HCT116 (cell line): ENCODE results near the gene ZPR1. TPM values are rescaled to one million over a fixed set of nuclear protein-coding genes. Genes with fewer than 3 reads are reported as not detected.
"Not testable (repeated sequence)": the region's sequence is repeated elsewhere in the genome, so short reads cannot be mapped to it uniquely, and the experiment has no call there.

Experiments
- ATAC-seq: fragments of 200-7000 bp; cut with Tn5 transposase; 2 replicates; pipeline ENCODE4 v1.9.1; 2020; ENCODE audit warnings: mild to moderate bottlenecking, moderate library complexity
- BruUV-seq: library from RNA; stranded (reverse); fragments of 400-500 nt; replicated peaks from 2 replicates; lab custom pipeline; 2021; lab: Mats Ljungman, UMichigan
- CTCF ChIA-PET: fragments of 300-600 bp; sonication (Branson Sonifier 250); formaldehyde crosslinking; loops from one replicate; lab custom pipeline; 2021; ENCODE audit warnings: antibody characterized with exemption; lab: Charles Lee
- POLR2A ChIA-PET: fragments of 300-600, 350-600 bp; sonication (Branson Sonifier 250); formaldehyde crosslinking; loops from one replicate; lab custom pipeline; 2021; ENCODE audit warnings: antibody characterized with exemption; lab: Charles Lee
- RAD21 ChIA-PET, 2 experiments: fragments of 300-600 bp; sonication (Branson Sonifier 250); formaldehyde crosslinking; loops; one replicate each; lab custom pipeline; 2023; ENCODE audit warnings: low total read pairs in 2 of 2; ENCODE audit not compliant: uncharacterized antibody in 2 of 2, unreplicated experiment in 2 of 2, low non-redundant PET in 1 of 2; lab: Charles Lee
- DNase-seq: peaks from one replicate; pipeline ENCODE4 v3.0.0-alpha.2; 2010; ENCODE audit warnings: low read depth, low spot score
- H2AFZ ChIP-seq: fragments of 200-600 bp; shearing (Covaris generic), sonication (generic); 2 replicates; pipeline ENCODE4 v1.6.1; 2017; ENCODE audit warnings: low read depth, mixed run types, mixed read lengths, antibody characterized with exemption, low read length; ENCODE audit not compliant: poor library complexity, severe bottlenecking
- H3K27ac ChIP-seq: 2 replicates; pipeline ENCODE4 v1.5.1; 2012; ENCODE audit warnings: low read depth, low read length
- H3K27me3 ChIP-seq: fragments of 200-600 bp; sonication (generic); 2 replicates; pipeline ENCODE4 v1.6.1; 2016; ENCODE audit warnings: mixed run types, low read length, mixed read lengths; ENCODE audit not compliant: insufficient read depth
- H3K36me3 ChIP-seq, 2 experiments: fragments of 200-500 bp in 1 of 2; fragments of 200-600 bp in 1 of 2; sonication (Bioruptor generic) in 1 of 2; sonication (generic) in 1 of 2; 2 replicates each; pipeline versions ENCODE4 v1.5.1 to v1.6.1; 2014 to 2016; ENCODE audit warnings: low read length in 2 of 2, inconsistent platforms in 1 of 2, mixed read lengths in 1 of 2, mixed run types in 1 of 2; ENCODE audit not compliant: insufficient read depth in 2 of 2, control insufficient read depth in 1 of 2
- H3K4me1 ChIP-seq, 2 experiments: fragments of 200-600 bp in 1 of 2; sonication (generic) in 1 of 2; 2 replicates each; pipeline versions ENCODE4 v1.5.1 to v1.6.1; 2012 to 2017; ENCODE audit warnings: low read length in 2 of 2, inconsistent platforms in 1 of 2, mild to moderate bottlenecking in 1 of 2, mixed read lengths in 1 of 2, mixed run types in 1 of 2, moderate library complexity in 1 of 2; ENCODE audit not compliant: insufficient read depth in 2 of 2, control insufficient read depth in 1 of 2
- H3K4me2 ChIP-seq: fragments of 200-600 bp; sonication (generic); 2 replicates; pipeline ENCODE4 v1.6.1; 2017; ENCODE audit warnings: mixed run types, low read length, mixed read lengths
- H3K4me3 ChIP-seq, 2 experiments: fragments of 200-600 bp in 1 of 2; sonication (generic) in 1 of 2; replicated peaks in 1 of 2; 2 replicates each; pipeline ENCODE4 v1.5.1; 2011 to 2016; ENCODE audit warnings: low read length in 2 of 2, control low read depth in 1 of 2, low read depth in 1 of 2, mild to moderate bottlenecking in 1 of 2, mixed read lengths in 1 of 2, mixed run types in 1 of 2
- H3K79me2 ChIP-seq: fragments of 200-600 bp; sonication (generic); 2 replicates; pipeline ENCODE4 v1.6.1; 2017; ENCODE audit warnings: mild to moderate bottlenecking, mixed run types, low read length, moderate library complexity, mixed read lengths; ENCODE audit not compliant: insufficient read depth
- H3K9ac ChIP-seq: fragments of 200-600 bp; sonication (generic); 2 replicates; pipeline ENCODE4 v1.6.1; 2016; ENCODE audit warnings: low read length, mixed read lengths
- H3K9me2 ChIP-seq: fragments of 200-600 bp; sonication (generic), shearing (Covaris generic); 2 replicates; pipeline ENCODE4 v1.6.1; 2017; ENCODE audit warnings: mixed run types, mild to moderate bottlenecking, moderate library complexity; ENCODE audit not compliant: insufficient read depth
- H3K9me3 ChIP-seq, 2 experiments: fragments of 200-500 bp in 1 of 2; fragments of 200-600 bp in 1 of 2; sonication (Bioruptor generic) in 1 of 2; sonication (generic) in 1 of 2; 2 replicates each; pipeline ENCODE4 v1.6.1; 2014 to 2017; ENCODE audit warnings: low read length in 2 of 2, mixed read lengths in 2 of 2, inconsistent platforms in 1 of 2, low read depth in 1 of 2, mild to moderate bottlenecking in 1 of 2, mixed run types in 1 of 2, moderate library complexity in 1 of 2; ENCODE audit not compliant: control insufficient read depth in 1 of 2, insufficient read depth in 1 of 2
- H4K20me1 ChIP-seq: fragments of 200-600 bp; sonication (generic), shearing (Covaris generic); 2 replicates; pipeline ENCODE4 v1.6.1; 2017; ENCODE audit warnings: mixed run types, mild to moderate bottlenecking, moderate library complexity; ENCODE audit not compliant: insufficient read depth
- CBX3 ChIP-seq: IDR thresholded peaks from 2 replicates; pipeline ENCODE4 v1.6.1; 2012; ENCODE audit warnings: low read depth
- CEBPB ChIP-seq: IDR thresholded peaks from 2 replicates; pipeline ENCODE4 v1.6.1; 2012; ENCODE audit warnings: low read depth
- FOSL1 ChIP-seq: IDR thresholded peaks from 2 replicates; pipeline ENCODE4 v1.6.1; 2012; ENCODE audit warnings: low read depth
- POLR2A ChIP-seq: IDR thresholded peaks from 2 replicates; pipeline ENCODE4 v1.7.0; 2011; ENCODE audit warnings: borderline replicate concordance; ENCODE audit not compliant: insufficient read depth, insufficient read length; ENCODE audit errors: extremely low read depth
- SP1 ChIP-seq: IDR thresholded peaks from 2 replicates; pipeline ENCODE4 v1.6.1; 2012; ENCODE audit warnings: low read depth
- SRF ChIP-seq: IDR thresholded peaks from 2 replicates; pipeline ENCODE4 v1.6.1; 2012; ENCODE audit warnings: low read depth
- YY1 ChIP-seq: IDR thresholded peaks from 2 replicates; pipeline ENCODE4 v1.6.1; 2011; ENCODE audit warnings: low read length, low read depth, moderate library complexity, mild to moderate bottlenecking; ENCODE audit not compliant: insufficient replicate concordance; ENCODE audit errors: extremely low read depth
- ZBTB33 ChIP-seq: IDR thresholded peaks from 2 replicates; pipeline ENCODE4 v1.6.1; 2011; ENCODE audit warnings: mild to moderate bottlenecking, low read length, moderate library complexity; ENCODE audit not compliant: insufficient replicate concordance; ENCODE audit errors: extremely low read depth
- intact Hi-C: fragments of 100-400 bp; cut with micrococcal nuclease; formaldehyde crosslinking; loops from 2 replicates; pipeline ENCODE4 v1.10.0; 2022
- total RNA-seq: library from RNA; stranded (reverse); gene quantifications from one replicate; pipeline ENCODE4 v1.2.1, GENCODE V29; 2021; ENCODE audit not compliant: unreplicated experiment

ZPR1 gene
- total RNA-seq, 1 experiment from 2014 or later = 56.3 TPM

GRCh38 chr11:116804001-116804400 lies 16.2 kb upstream of the ZPR1 start (continued):
- TF ChIP-seq ZBTB33 (no peak), SRF (no peak), CEBPB (no peak), FOSL1 (no peak), YY1 (no peak), CBX3 (no peak), POLR2A (no peak), SP1 (no peak)

- CTCF ChIA-PET = interaction anchor here (1.1 kb wide), 1 partner anchor 10 kb away, joined by 5 read pairs; the partner anchor contains the start of gene APOA5
Measured at GRCh38 chr11:116801662-116802061, 13.8 kb upstream of the ZPR1 start.

More at GRCh38 chr11:116801662-116802061, 13.8 kb upstream of the ZPR1 start:
- H3K27ac ChIP-seq, H3K79me2 ChIP-seq, H3K9ac ChIP-seq, H3K4me1 ChIP-seq, H3K9me3 ChIP-seq, H3K9me2 ChIP-seq, H3K36me3 ChIP-seq, H3K4me3 ChIP-seq, POLR2A ChIA-PET, BruUV-seq, RAD21 ChIA-PET, H3K4me2 ChIP-seq, H4K20me1 ChIP-seq, intact Hi-C loops, ATAC-seq, H3K27me3 ChIP-seq, H2AFZ ChIP-seq, DNase-seq: not testable (repeated sequence)
